DND-41 (cell line): ENCODE results near the gene FOSL1.

Experiments
- ATAC-seq: fragments of 200-7000 bp; cut with Tn5 transposase; 3 replicates; pipeline ENCODE4 v1.9.1; 2021; ENCODE audit warnings: low read depth; ENCODE audit not compliant: insufficient read depth
- DNase-seq: peaks from one replicate; pipeline ENCODE4 v3.0.0-alpha.2; 2020
- H2AFZ ChIP-seq: 2 replicates; pipeline ENCODE4 v1.6.0; 2012; ENCODE audit warnings: low read depth, low read length
- H3K27ac ChIP-seq: 2 replicates; pipeline ENCODE4 v1.5.1; 2012; ENCODE audit warnings: low read length, inconsistent platforms
- H3K27me3 ChIP-seq: fragments of 200-600 bp; sonication (generic); 2 replicates; pipeline ENCODE4 v1.6.0; 2012; ENCODE audit warnings: low read length, mild to moderate bottlenecking, inconsistent platforms; ENCODE audit not compliant: insufficient read depth, poor library complexity
- H3K36me3 ChIP-seq: 2 replicates; pipeline ENCODE4 v1.5.1; 2012; ENCODE audit warnings: low read length, inconsistent platforms; ENCODE audit not compliant: insufficient read depth
- H3K4me1 ChIP-seq: 2 replicates; pipeline ENCODE4 v1.5.1; 2012; ENCODE audit warnings: mild to moderate bottlenecking, low read length; ENCODE audit not compliant: insufficient read depth
- H3K4me2 ChIP-seq: 2 replicates; pipeline ENCODE4 v1.6.0; 2012; ENCODE audit warnings: mild to moderate bottlenecking, moderate library complexity, low read length, inconsistent platforms; ENCODE audit not compliant: insufficient read depth
- H3K4me3 ChIP-seq, 2 experiments: fragments of 200-600 bp in 1 of 2; shearing (Covaris generic) in 1 of 2; 2 replicates each; pipeline ENCODE4 v1.5.1; 2012 to 2016; ENCODE audit warnings: inconsistent platforms in 2 of 2, low read length in 2 of 2, mild to moderate bottlenecking in 2 of 2, low read depth in 1 of 2, moderate library complexity in 1 of 2
- H3K79me2 ChIP-seq: 2 replicates; pipeline ENCODE4 v1.6.0; 2012; ENCODE audit warnings: low read length, inconsistent platforms; ENCODE audit not compliant: insufficient read depth
- H3K9ac ChIP-seq: 2 replicates; pipeline ENCODE4 v1.6.0; 2012; ENCODE audit warnings: low read depth, mild to moderate bottlenecking, inconsistent platforms, low read length, moderate library complexity
- H3K9me3 ChIP-seq: 2 replicates; pipeline ENCODE4 v1.5.1; 2012; ENCODE audit warnings: low read length, moderate library complexity, mild to moderate bottlenecking, inconsistent platforms; ENCODE audit not compliant: insufficient read depth, severe bottlenecking
- H4K20me1 ChIP-seq: 2 replicates; pipeline ENCODE4 v1.6.0; 2012; ENCODE audit warnings: low read length; ENCODE audit not compliant: insufficient read depth
- CTCF ChIP-seq: IDR thresholded peaks from 2 replicates; pipeline ENCODE4 v1.5.1; 2012; ENCODE audit warnings: borderline replicate concordance, low read length, moderate library complexity, mild to moderate bottlenecking; ENCODE audit not compliant: poor library complexity, severe bottlenecking; ENCODE audit errors: extremely low read depth
- EZH2 ChIP-seq: IDR thresholded peaks from 3 replicates; pipeline ENCODE4 v1.6.1; 2012; ENCODE audit warnings: borderline replicate concordance, low read depth, mild to moderate bottlenecking, moderate library complexity, low read length, inconsistent platforms; ENCODE audit not compliant: severe bottlenecking

The FOSL1 gene

GRCh38 chr11:65915101-65915820 is 15.1 kb upstream of the FOSL1 start:
- no peak for TF ChIP-seq EZH2
- no peak for TF ChIP-seq CTCF
- Histone ChIP-seq H3K9me3 (no peaks in the 10 kb centered on the region), H3K4me1 (peaks cover 23% of the 10 kb centered on the region), H3K4me3 (no peak overlapping the region), H3K4me2 (no peak overlapping the region), H2AFZ (no peak overlapping the region), H3K79me2 (peaks cover 29% of the 10 kb centered on the region), H3K9ac (no peak overlapping the region), H3K27ac (no peak overlapping the region), H3K36me3 (peaks cover 19% of the 10 kb centered on the region; the same call in 1 of the 2 replicates), H4K20me1 (peaks cover 14% of the 10 kb centered on the region), H3K27me3 (no peaks in the 10 kb centered on the region)
- DNase-seq (no peak), ATAC-seq (no peak)

- H3K27ac ChIP-seq = no peak overlapping the region
- ATAC-seq = no peak
- H3K4me1 ChIP-seq = peaks cover 19% of the 10 kb centered on the region
- H3K4me3 ChIP-seq = no peak overlapping the region
- no peak overlapping the region for H3K4me2 ChIP-seq
- no peak overlapping the region for H2AFZ ChIP-seq
- no peak for DNase-seq
- no peak overlapping the region for H3K9ac ChIP-seq
- no peaks in the 10 kb centered on the region for H3K9me3 ChIP-seq
- TF ChIP-seq EZH2 (no peak), CTCF (no peak)
- peaks cover 13% of the 10 kb centered on the region for H3K79me2 ChIP-seq
- peaks cover 3% of the 10 kb centered on the region for H3K27me3 ChIP-seq
- H3K36me3 ChIP-seq = peaks cover 13% of the 10 kb centered on the region; the same call in 1 of the 2 replicates
- H4K20me1 ChIP-seq = peaks cover 9% of the 10 kb centered on the region
Observed at GRCh38 chr11:65912845-65913244, 12.7 kb upstream of the FOSL1 start.

- peaks cover 4% of the 10 kb centered on the region for H3K79me2 ChIP-seq
- no peaks in the 10 kb centered on the region for H3K9me3 ChIP-seq
- DNase-seq = no peak
- no peak overlapping the region for H2AFZ ChIP-seq
- H3K36me3 ChIP-seq = peaks cover 4% of the 10 kb centered on the region; the same call in 1 of the 2 replicates
- H3K9ac ChIP-seq = no peak overlapping the region
- H4K20me1 ChIP-seq = peaks cover 2% of the 10 kb centered on the region; the same call in 1 of the 2 replicates
- H3K27ac ChIP-seq = no peak overlapping the region
- peaks cover 10% of the 10 kb centered on the region for H3K4me1 ChIP-seq
- H3K27me3 ChIP-seq = peaks cover 3% of the 10 kb centered on the region
- no peak overlapping the region for H3K4me3 ChIP-seq
- TF ChIP-seq CTCF (peak; percentile 46), EZH2 (no peak)
- no peak for ATAC-seq
- no peak overlapping the region for H3K4me2 ChIP-seq
Observed at GRCh38 chr11:65911682-65912568, 11.7 kb upstream of the FOSL1 start.
